Skeletal muscle tissue (tissue), 4 donors: Measurements from ENCODE around the gene SUSD4. TPM values are rescaled to one million over a fixed set of nuclear protein-coding genes. Genes with fewer than 3 reads are reported as not detected.
A peak's percentile ranks its signal among the peaks of the same experiment; 100 is the strongest.

Experiments used
- H3K27ac ChIP-seq: one replicate; pipeline ENCODE4 v1.7.0; 2013; ENCODE audit warnings: mild to moderate bottlenecking, low read depth, low read length, inconsistent platforms
- H3K27me3 ChIP-seq, 3 donors: one replicate each; pipeline ENCODE4 v1.7.0; 2013; ENCODE audit warnings: low read length in 3 of 3; ENCODE audit not compliant: control insufficient read depth in 3 of 3, insufficient read depth in 3 of 3
- H3K36me3 ChIP-seq, 3 donors: one replicate each; pipeline ENCODE4 v1.7.0; 2013; ENCODE audit warnings: low read length in 3 of 3; ENCODE audit not compliant: control insufficient read depth in 3 of 3, insufficient read depth in 3 of 3
- H3K4me1 ChIP-seq, 3 donors: one replicate each; pipeline ENCODE4 v1.7.0; 2013; ENCODE audit warnings: low read length in 3 of 3, mild to moderate bottlenecking in 3 of 3; ENCODE audit not compliant: control insufficient read depth in 3 of 3, insufficient read depth in 3 of 3
- H3K4me3 ChIP-seq, 3 donors: one replicate each; pipeline ENCODE4 v1.7.0; 2013; ENCODE audit warnings: low read length in 3 of 3
- H3K9ac ChIP-seq, 3 donors: one replicate each; pipeline ENCODE4 v1.7.0; 2013; ENCODE audit warnings: low read length in 3 of 3, mild to moderate bottlenecking in 3 of 3, moderate library complexity in 2 of 3, low read depth in 1 of 3
- H3K9me3 ChIP-seq, 3 donors: one replicate each; pipeline ENCODE4 v1.7.0; 2013; ENCODE audit warnings: low read length in 3 of 3; ENCODE audit not compliant: control insufficient read depth in 3 of 3
- total RNA-seq: library from RNA; depleted of rRNA; stranded (reverse); fragments of >200 nt; gene quantifications from one replicate; pipeline ENCODE4 v1.2.3, GENCODE V29; 2014
- donor health status: Osteomylitis.

SUSD4 gene
- total RNA-seq = 4.7 TPM

GRCh38 chr1:223363856-223364684 lies at the start of gene SUSD4:
Gene SUSD4, minus strand, starts transcription at chr1:223364176. Its CDS starts 751 bp downstream, at chr1:223363425.
- peaks cover 6 to 13% (median 9%) of the 10 kb centered on the region in 3 donors for H3K4me1 ChIP-seq
- H3K27ac ChIP-seq = no peak within 1 kb of the TSS
- H3K36me3 ChIP-seq = no peaks in the 10 kb centered on the region
- peak within 1 kb of the TSS; percentile 59 to 72 (median 72) for H3K4me3 ChIP-seq
- H3K9ac ChIP-seq = peak within 1 kb of the TSS; percentile 57 to 59 (median 57)
- peaks cover 0 to 3% (median 0%) of the 10 kb centered on the region in 3 donors for H3K27me3 ChIP-seq
- no peaks in the 10 kb centered on the region for H3K9me3 ChIP-seq

DNA sequence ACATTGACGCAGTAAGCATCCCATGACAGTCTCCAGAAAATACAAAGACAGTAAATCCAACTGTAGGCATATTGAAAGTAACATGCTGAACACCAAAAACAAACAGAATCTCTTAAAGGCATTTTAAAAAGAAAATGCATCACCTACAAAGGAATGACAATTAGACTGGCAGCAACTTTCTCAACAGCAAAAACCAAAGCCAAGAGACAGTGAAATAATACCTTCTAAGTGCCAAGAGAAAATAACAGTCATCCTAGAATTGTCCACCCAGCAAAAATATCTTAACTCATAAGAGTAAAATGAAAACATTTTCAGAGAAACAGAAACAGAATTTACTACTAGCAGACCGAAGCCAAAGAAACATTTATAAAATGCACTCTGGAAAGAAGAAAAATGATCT lies 49.2 kb upstream of the SUSD4 start:
- Histone ChIP-seq H3K9ac (no peak overlapping the region), H3K4me1 (no peaks in the 10 kb centered on the region), H3K36me3 (no peaks in the 10 kb centered on the region), H3K9me3 (no peaks in the 10 kb centered on the region), H3K4me3 (no peak overlapping the region), H3K27ac (no peak overlapping the region), H3K27me3 (no peaks in the 10 kb centered on the region)

DNA sequence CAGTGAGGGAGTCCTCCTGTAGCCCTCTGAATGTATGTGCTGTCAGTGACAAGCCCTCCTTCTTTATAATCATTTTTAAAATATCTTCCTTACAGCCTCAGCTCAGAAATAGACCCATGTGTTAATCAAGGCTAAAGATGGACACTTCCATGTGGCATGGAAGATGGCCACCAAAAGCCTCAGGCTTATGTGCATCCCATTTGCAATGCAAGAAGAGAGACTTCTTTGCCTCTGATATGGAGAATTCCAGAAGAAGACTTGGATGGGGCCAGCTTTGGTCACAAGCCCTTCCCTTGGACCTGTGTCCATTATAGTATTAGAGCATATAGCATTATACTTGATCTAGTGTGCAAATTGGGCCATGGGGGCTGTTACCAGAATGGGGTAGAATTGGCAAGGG lies 47.7 kb upstream of the SUSD4 start:
- H3K27ac ChIP-seq = no peak overlapping the region
- no peaks in the 10 kb centered on the region for H3K9me3 ChIP-seq
- no peak overlapping the region for H3K9ac ChIP-seq
- no peaks in the 10 kb centered on the region for H3K4me1 ChIP-seq
- H3K27me3 ChIP-seq = no peaks in the 10 kb centered on the region
- H3K36me3 ChIP-seq = no peaks in the 10 kb centered on the region
- no peak overlapping the region for H3K4me3 ChIP-seq

- Histone ChIP-seq H3K9me3 (no peaks in the 10 kb centered on the region), H3K27me3 (no peaks in the 10 kb centered on the region), H3K27ac (no peak overlapping the region), H3K4me1 (no peaks in the 10 kb centered on the region), H3K36me3 (no peaks in the 10 kb centered on the region), H3K4me3 (no peak overlapping the region), H3K9ac (no peak overlapping the region)
Observed at GRCh38 chr1:223411309-223411708, 47.3 kb upstream of the SUSD4 start.

- Histone ChIP-seq H3K36me3 (no peaks in the 10 kb centered on the region), H3K9ac (no peak overlapping the region), H3K9me3 (peaks cover 0 to 3% (median 0%) of the 10 kb centered on the region in 3 donors), H3K4me3 (no peak overlapping the region), H3K4me1 (no peaks in the 10 kb centered on the region), H3K27ac (no peak overlapping the region), H3K27me3 (no peaks in the 10 kb centered on the region)
Observed at GRCh38 chr1:223410036-223410435, 46.1 kb upstream of the SUSD4 start.

- no peaks in the 10 kb centered on the region for H3K4me1 ChIP-seq
- H3K27ac ChIP-seq = no peak overlapping the region
- no peak overlapping the region for H3K9ac ChIP-seq
- H3K9me3 ChIP-seq = peaks cover 0 to 3% (median 0%) of the 10 kb centered on the region in 3 donors
- no peak overlapping the region for H3K4me3 ChIP-seq
- no peaks in the 10 kb centered on the region for H3K27me3 ChIP-seq
- no peaks in the 10 kb centered on the region for H3K36me3 ChIP-seq
Observed at GRCh38 chr1:223405507-223405906, 41.5 kb upstream of the SUSD4 start.

DNA sequence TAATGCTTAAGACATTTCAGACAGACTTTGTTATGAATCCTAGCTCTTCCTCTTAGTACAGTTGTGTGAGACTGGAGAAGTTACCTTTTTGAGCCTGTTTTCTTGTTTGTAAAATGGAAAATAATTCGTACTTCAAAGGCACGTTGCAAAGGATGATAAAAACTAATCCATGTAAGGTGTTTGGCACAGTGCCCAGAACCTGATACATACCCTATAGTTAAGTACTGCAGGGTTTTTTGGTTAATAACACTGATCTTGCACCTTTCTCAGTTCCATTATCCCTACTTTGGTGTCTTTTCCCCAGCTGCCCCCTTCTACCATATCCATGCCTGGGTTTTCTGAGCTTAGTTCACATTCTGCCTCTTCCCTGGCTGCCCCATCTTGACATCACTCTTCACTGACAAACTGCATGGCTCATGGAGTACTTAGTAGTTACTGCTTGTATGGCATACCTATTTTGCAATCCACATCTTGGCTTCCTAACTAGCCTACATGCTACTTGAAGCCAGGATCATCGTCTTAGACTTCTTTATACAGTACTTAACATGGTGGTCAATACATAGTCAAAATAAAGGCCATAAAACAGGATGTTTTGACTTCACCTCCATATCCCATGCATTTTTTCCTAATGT lies 39.3 kb upstream of the SUSD4 start:
- Histone ChIP-seq H3K9me3 (peaks cover 0 to 3% (median 0%) of the 10 kb centered on the region in 3 donors), H3K9ac (no peak overlapping the region), H3K36me3 (no peaks in the 10 kb centered on the region), H3K27me3 (no peaks in the 10 kb centered on the region), H3K27ac (no peak overlapping the region), H3K4me3 (no peak overlapping the region), H3K4me1 (no peaks in the 10 kb centered on the region)

DNA sequence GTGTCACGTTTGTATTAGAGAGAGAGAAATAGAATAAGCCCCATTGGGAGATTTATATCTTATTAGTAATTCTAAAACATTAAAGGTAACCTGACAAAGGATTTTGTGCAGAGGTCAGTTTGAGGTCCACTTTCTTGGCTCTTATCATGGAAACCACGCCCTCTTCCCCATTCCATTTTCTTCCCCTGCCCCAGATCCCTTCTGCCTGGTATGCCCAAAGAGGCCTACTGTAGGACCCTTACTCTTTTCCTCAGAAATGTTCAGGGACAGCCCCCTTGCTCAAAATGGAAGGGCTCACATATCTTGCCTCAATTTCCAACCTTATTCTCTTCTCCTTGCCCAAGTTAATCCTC lies 38.8 kb upstream of the SUSD4 start:
- H3K4me3 ChIP-seq = no peak overlapping the region
- H3K36me3 ChIP-seq = no peaks in the 10 kb centered on the region
- no peaks in the 10 kb centered on the region for H3K27me3 ChIP-seq
- no peak overlapping the region for H3K9ac ChIP-seq
- peaks cover 0 to 3% (median 0%) of the 10 kb centered on the region in 3 donors for H3K9me3 ChIP-seq
- no peaks in the 10 kb centered on the region for H3K4me1 ChIP-seq
- no peak overlapping the region for H3K27ac ChIP-seq

DNA sequence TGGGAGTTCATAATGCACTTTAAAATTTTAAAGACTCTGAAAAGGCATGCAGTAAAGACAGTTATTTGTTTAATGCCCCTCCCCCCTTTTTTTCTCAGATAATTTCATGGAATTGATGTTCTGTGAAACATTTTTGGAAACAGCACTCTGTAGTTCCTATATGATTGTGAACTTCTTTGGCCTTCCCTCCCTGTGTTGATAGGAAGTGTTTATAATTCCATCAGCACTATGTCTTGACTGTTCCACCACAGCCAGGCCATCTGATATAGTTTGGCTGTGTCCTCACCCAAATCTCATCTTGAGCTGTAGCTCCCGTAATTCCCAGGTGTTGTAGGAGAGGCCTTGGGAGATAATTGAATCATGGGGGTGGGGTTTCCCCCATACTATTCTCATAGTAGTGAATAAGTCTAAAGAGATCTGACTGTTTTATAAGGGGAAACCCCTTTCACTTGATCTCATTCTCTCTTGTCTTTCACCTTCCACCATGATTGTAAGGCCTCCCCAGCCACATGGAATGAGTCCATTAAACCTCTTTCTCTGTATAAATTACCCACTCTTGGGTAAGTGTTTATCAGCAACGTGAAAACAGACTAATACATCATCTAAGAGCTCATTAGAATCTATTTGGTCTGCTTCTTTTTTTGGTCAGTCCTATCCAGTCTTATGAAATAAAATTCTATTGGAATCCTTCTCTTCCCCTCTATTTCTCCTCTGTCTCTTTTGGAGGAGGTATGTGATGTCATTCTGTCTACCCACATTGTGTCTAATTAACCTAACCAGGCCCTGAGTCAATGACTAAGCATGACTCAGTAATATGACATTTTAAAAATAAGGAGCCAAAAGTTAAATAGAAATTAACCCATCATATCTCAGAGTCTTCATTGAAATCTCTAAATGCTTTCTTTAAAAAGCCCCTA lies 38.2 kb upstream of the SUSD4 start:
- H3K9ac ChIP-seq = no peak overlapping the region
- peaks cover 0 to 3% (median 0%) of the 10 kb centered on the region in 3 donors for H3K9me3 ChIP-seq
- H3K4me1 ChIP-seq = no peaks in the 10 kb centered on the region
- H3K36me3 ChIP-seq = no peaks in the 10 kb centered on the region
- no peaks in the 10 kb centered on the region for H3K27me3 ChIP-seq
- H3K27ac ChIP-seq = no peak overlapping the region
- no peak overlapping the region for H3K4me3 ChIP-seq
